GM21723 (cell line): ENCODE measurements around the gene ATG4B.
"Not testable (repeated sequence)": the region's sequence is repeated elsewhere in the genome, so short reads cannot be mapped to it uniquely, and the experiment has no call there.

Experiments used
- ATAC-seq: cut with Tn5 transposase; IDR thresholded peaks from one replicate; pipeline ENCODE4 v1.9.1; 2021; ENCODE audit warnings: mild to moderate bottlenecking, moderate library complexity; ENCODE audit not compliant: unreplicated experiment

Gene ATG4B

GRCh38 chr2:241660593-241661213 is 23.2 kb downstream of the ATG4B start:
- no peak for ATAC-seq

- ATAC-seq: not testable (repeated sequence)
These were observed 25.2 kb downstream of the ATG4B start for GRCh38 chr2:241662731-241663130.

GRCh38 chr2:241665731-241666440 is 28.4 kb downstream of the ATG4B start:
- no peak for ATAC-seq

- no peak for ATAC-seq
These were observed 29.3 kb downstream of the ATG4B start for GRCh38 chr2:241666627-241667400.

- ATAC-seq: no peak
These were observed 30.9 kb downstream of the ATG4B start for GRCh38 chr2:241668354-241668753.

GRCh38 chr2:241668839-241669238 is 31.3 kb downstream of the ATG4B start:
- no peak for ATAC-seq

GRCh38 chr2:241670333-241671110 is 33.0 kb downstream of the ATG4B start:
- ATAC-seq: no peak

GRCh38 chr2:241671457-241672240 is 34.2 kb downstream of the ATG4B start:
- ATAC-seq: no peak

GRCh38 chr2:241672243-241673188 is 35.0 kb downstream of the ATG4B start:
- no peak for ATAC-seq

- ATAC-seq: no peak
These were observed 35.7 kb downstream of the ATG4B start for GRCh38 chr2:241673189-241673663.

GRCh38 chr2:241673797-241674725 is 36.6 kb downstream of the ATG4B start:
- no peak for ATAC-seq

- ATAC-seq: no peak
These were observed 38.4 kb downstream of the ATG4B start for GRCh38 chr2:241675885-241676284.

GRCh38 chr2:241676665-241677064 is 39.2 kb downstream of the ATG4B start:
- no peak for ATAC-seq

- ATAC-seq: no peak
These were observed 39.9 kb downstream of the ATG4B start for GRCh38 chr2:241677392-241677791.

- ATAC-seq: no peak
These were observed 40.8 kb downstream of the ATG4B start for GRCh38 chr2:241678307-241678706.

GRCh38 chr2:241678784-241679540 is 41.5 kb downstream of the ATG4B start:
- ATAC-seq: no peak

GRCh38 chr2:241680044-241680443 is 42.6 kb downstream of the ATG4B start:
- no peak for ATAC-seq
